A172 (cell line): ENCODE data around the gene MAML3. TPM values are rescaled to one million over a fixed set of nuclear protein-coding genes. Genes with fewer than 3 reads are reported as not detected.

Source experiments
- DNase-seq: peaks from one replicate; pipeline ENCODE4 v3.0.0-alpha.2; 2015; ENCODE audit warnings: low spot score
- total RNA-seq: library from RNA; depleted of rRNA; stranded (reverse); fragments of >200 nt; shearing (Covaris generic); gene quantifications from 2 replicates; pipeline ENCODE4 v1.2.3, GENCODE V29; 2014

Gene MAML3
- total RNA-seq, 1 experiment from 2014 or later: 0.07 TPM

GRCh38 chr4:139813881-139814280 is 340.1 kb downstream of the MAML3 start:
- no peak for DNase-seq

DNA sequence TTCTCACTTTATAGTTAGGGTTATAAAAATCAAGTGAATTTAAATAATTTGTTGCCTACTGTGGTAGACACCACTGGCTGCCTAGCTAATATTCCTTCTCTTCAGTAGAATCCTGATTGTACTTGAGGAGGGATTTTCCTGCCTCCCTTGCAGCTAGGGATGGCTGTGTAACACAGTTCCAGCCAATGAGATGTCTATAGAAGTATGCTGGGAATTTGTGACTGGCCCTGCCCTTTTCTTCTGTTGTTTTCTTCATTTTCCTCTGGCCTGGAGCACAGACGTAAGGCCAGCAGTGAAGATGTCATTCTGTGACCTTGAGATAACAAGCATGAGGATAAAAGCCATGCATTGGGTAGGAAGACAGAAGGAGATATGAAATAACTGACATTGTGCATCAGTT is 343.3 kb downstream of the MAML3 start:
- DNase-seq: no peak

DNA sequence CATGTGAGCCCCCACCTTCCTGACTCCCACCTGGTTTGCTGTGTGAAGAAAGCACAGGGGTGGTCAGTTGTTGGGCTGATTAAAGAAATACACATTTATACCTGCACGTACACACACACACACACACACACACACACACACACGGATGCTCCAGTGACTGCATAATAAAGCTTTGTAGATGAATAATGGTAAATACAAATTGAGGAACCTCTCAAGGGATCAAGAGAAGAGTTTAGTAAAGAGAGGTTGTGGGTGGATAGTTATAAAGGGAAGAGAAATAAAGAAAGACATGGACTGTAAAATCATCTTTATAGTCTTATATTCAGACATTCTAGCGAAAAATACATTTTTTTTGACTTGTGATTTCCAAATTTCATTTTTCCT is 344.2 kb downstream of the MAML3 start:
- DNase-seq: no peak

DNA sequence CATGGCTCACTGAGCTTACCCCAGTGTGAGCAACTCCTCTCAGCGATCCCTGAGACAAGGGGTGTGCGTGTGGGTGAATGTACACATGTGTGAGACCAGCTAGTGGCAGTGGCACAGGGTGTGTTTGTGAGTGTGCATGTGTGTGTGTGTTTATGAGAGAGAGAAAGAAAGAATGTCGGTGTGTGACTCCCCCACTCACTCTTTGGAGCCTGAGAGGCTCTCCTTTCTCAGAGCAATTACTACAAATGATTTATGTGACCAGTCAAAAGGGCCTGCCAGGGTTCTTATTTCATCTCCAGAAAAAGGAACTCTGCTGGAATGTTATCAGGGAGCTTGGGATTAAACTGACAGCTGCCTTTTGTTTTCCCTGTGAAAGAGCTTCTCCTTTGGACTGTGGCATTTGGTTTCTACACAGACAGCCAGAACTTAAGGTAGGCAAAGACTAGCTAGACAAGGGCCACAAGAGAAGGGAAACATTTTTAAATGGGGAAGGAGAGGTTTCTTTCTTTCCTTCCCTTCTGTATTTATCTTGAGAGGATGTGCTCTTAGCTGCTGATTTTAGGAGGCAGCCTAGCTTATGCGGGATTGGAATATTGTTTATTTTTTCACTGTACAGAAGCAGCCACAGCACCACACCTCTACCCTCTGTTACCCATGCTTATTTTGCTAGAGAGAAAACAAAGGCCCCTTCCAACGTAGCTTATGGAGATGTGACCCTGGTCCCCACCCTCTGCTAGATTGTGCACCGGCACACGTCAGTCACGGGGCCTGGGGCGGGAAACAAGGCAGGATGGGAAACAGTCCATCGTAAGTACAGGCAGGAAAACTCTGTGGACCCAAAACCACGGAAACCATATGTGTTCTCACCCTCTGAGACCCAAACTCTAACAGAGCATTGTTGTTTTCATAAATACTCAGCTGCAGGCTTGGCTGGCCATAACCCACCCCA is 344.9 kb downstream of the MAML3 start:
- DNase-seq: no peak

DNA sequence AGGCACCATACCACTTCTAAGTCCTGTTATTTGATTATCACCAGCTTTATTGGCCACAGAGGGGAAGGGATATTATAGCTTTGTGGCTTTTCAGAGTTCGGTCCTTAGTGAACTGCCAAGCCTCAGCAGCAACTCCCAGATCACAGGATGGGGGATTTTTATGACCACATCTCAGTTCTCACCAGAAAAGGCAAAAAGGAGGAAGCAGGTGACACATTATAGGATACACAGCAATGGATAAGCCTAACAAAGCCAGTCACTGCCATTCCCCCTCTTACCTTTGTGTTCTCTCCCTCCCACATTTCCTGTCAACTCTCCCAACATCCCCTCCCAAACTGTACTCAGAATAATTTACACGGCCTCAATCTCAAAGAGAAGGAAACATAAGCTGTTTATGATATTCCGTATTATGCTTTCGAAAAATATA is 345.6 kb downstream of the MAML3 start:
- DNase-seq: no peak

GRCh38 chr4:139807483-139807882 is 346.5 kb downstream of the MAML3 start:
- no peak for DNase-seq

DNA sequence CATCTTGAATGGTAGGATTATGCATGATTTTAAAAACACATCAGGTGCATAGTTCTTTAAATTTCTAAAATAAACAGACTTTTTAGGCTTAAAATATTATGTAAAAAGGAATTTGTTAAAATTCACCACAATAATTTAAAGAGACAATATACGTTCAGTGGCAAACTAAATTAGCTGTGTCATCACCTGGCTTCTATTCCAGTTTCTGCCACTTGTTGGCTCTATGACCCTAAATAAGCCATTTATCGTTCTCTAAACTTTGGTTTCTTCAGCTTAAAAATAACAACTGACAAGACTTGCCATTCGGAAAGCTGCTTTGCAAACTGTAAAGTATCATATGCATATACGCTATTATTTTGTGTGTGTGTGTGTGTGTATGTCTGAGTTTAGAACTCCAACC is 347.1 kb downstream of the MAML3 start:
- DNase-seq: no peak

DNA sequence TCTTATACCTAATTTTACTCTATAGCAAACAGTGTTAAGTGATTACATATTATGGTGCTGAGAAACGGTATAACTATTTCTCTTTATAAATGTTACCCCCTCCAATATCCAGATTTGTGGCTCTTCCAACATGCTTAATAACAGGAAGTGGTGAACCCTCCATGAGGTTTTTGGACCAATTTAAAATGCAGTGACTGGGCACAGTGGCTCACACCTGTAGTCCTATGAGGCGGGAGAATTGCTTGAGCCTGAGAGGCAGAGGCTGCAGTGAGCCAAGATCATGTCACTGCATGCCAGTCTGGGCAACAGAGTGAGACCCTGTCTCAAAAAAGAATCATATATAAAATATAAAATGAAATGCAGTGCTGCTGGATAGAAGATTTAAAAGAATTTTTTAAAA is 351.1 kb downstream of the MAML3 start:
- DNase-seq: no peak

DNA sequence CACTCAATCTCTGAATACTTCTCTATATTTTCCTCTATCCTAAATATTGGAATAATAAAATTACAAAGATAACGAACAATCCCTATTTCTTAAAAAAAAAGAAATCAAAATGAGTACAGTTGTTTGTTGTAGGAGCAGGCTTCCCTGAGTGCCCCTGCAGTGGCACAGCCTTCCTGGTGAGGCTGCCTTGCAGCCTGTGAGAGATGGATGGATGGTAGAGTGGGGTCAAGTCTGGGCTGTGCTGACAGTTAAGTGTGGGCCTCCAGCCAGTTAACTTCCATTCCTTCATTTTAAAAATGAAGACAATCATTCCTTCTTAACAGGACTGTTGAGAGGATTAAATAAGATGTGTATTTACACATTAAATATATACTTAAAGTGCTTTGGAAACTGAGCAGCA is 351.5 kb downstream of the MAML3 start:
- DNase-seq: no peak

- DNase-seq: no peak
These were observed 352.1 kb downstream of the MAML3 start for GRCh38 chr4:139801895-139802294.

DNA sequence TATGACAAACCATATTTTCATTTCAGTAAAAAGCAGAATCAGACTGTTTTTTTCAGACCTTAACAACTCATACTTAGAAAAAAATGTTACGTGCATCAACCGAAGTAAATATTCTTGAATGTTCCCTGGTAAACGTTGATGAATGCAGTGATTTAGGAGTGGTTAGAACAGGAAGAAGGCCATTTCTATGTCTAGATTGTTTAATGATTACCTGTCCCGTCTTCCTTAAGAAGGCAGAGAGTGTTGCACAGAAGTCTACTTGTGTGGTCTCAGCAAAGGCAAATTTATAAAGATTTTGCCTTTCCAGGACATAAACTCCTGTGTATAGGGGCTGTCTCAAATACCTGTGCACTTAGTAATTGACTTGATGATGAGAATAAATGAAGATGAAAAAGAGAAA is 353.9 kb downstream of the MAML3 start:
- DNase-seq: no peak

DNA sequence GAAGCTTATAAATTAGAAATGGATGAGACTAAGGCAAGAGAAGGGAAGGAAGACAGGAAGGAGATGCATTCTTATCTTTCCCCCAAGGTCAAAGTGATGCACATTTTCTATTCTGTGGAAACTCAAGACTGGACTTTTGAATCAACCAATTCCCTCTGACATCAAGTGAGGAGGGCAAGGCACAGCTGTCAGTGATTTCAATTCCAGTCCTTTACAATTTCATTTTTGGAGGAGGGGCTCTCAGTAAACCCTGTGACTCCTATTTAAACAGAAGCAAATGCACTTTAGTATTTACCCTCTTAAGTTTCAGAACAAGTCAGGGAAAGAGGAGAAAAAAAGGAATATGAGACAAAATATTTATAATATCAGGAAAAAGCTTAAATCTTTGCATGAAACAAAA is 354.4 kb downstream of the MAML3 start:
- DNase-seq: no peak

GRCh38 chr4:139798456-139798855 is 355.5 kb downstream of the MAML3 start:
- DNase-seq: no peak

GRCh38 chr4:139797287-139797686 is 356.7 kb downstream of the MAML3 start:
- DNase-seq: no peak

GRCh38 chr4:139795527-139796314 is 358.3 kb downstream of the MAML3 start:
- no peak for DNase-seq

- no peak for DNase-seq
These were observed 359.6 kb downstream of the MAML3 start for GRCh38 chr4:139794158-139794954.

DNA sequence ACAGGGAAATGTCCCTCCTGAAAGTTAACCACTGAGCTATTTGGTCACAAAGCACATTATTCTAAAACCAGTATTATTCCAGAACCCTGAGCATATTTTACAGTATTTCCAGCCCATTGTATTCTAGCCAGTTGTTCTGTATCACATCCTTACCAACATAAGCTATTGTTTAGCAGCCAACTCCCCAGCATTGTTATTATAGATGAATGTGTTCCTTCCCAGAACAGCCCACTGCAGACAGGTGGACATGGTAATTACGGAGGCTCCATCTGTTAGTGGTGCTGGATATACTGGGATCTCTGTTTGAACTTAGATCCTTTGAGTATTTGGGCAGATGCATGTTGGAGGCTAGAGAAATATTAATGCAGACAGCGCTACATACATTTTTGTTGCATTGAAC is 362.3 kb downstream of the MAML3 start:
- no peak for DNase-seq

DNA sequence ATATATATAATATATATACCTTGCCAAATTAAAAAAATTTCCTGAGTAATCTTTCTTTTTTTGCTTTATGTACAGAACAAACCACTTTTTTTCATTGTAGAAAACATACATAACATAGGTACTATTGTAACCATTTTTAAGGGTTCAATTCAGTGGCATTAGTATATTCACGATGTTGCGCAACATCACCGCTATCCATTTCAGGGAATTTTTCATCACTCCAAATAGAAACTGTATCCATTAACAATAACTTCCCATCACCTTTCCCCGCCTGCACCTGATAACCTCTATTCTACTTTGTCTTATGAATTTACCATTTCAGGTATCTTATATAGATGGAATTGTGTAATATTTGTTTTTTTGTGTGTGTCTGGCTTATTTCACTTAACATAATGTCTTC is 363.7 kb downstream of the MAML3 start:
- DNase-seq: no peak

- no peak for DNase-seq
These were observed 364.8 kb downstream of the MAML3 start for GRCh38 chr4:139789096-139789654.

GRCh38 chr4:139786494-139787354 is 367.3 kb downstream of the MAML3 start:
- no peak for DNase-seq

DNA sequence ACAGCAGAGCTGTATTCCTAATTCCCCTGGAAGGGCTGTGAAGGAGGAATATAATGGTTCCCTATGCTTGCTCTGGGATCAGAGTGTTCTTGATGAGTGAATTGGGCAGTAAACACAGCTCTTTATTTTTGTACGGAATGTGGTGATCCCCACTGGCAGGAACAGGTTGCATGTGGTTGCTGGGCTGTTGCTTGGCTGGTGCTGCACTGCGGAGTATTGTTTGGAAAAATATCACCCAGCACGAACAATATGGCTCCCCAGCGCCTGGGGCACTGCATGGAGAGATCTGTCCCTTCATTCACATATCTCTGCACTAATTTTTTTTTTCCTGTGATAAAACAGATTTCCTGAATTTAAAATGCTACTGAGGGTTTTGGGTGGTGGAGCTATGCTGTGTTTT is 368.6 kb downstream of the MAML3 start:
- DNase-seq: no peak
